ENCODE data around the gene RHOF.

GRCh38 chr12:121749267-121749666 lies 44.2 kb downstream of the RHOF start:
- TF ChIP-seq POLR2A (IDR thresholded peaks at IDR 0.05; ENCODE audit: low read depth, low read length), result no peak
- no peak for TF ChIP-seq TAF1 (IDR thresholded peaks at IDR 0.05; ENCODE audit: low read depth, low read length)
